Fibroblast of skin of right quadriceps (primary cell): ENCODE data around the gene TGFBR3L.

Source experiments
- DNase-seq: peaks from one replicate; pipeline ENCODE4 v3.0.0-alpha.2; 2013

TGFBR3L gene

DNA sequence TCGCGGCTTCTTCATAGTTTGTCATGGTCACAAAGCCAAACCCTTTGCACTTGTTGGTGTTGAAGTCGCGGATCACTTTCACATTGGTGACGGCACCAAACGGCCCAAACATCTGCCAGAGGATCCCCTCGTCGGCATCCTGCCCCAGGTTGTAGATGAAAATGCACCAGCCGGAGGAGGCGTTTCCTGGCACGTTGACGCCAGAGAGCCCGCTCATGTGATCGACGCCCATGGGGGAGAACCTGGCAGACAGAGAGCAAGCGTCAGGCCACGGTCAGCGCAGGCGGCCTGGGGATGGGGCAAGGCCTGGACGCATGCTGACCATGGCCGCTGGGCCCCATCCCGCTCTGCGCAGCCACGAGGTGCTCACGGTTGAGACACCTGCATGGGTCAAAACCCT lies 48.9 kb downstream of the TGFBR3L start:
- no peak for DNase-seq

- DNase-seq: no peak
Observed at GRCh38 chr19:7965259-7965841, 50.7 kb downstream of the TGFBR3L start.

GRCh38 chr19:7965921-7966665 lies 51.5 kb downstream of the TGFBR3L start:
- DNase-seq: no peak

- DNase-seq: no peak
Observed at GRCh38 chr19:7968008-7968795, 53.6 kb downstream of the TGFBR3L start.
